ENCODE measurements around the gene HP.
"Not testable (repeated sequence)": the region's sequence is repeated elsewhere in the genome, so short reads cannot be mapped to it uniquely, and the experiment has no call there.

Gene HP, protein sequence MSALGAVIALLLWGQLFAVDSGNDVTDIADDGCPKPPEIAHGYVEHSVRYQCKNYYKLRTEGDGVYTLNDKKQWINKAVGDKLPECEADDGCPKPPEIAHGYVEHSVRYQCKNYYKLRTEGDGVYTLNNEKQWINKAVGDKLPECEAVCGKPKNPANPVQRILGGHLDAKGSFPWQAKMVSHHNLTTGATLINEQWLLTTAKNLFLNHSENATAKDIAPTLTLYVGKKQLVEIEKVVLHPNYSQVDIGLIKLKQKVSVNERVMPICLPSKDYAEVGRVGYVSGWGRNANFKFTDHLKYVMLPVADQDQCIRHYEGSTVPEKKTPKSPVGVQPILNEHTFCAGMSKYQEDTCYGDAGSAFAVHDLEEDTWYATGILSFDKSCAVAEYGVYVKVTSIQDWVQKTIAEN

DNA sequence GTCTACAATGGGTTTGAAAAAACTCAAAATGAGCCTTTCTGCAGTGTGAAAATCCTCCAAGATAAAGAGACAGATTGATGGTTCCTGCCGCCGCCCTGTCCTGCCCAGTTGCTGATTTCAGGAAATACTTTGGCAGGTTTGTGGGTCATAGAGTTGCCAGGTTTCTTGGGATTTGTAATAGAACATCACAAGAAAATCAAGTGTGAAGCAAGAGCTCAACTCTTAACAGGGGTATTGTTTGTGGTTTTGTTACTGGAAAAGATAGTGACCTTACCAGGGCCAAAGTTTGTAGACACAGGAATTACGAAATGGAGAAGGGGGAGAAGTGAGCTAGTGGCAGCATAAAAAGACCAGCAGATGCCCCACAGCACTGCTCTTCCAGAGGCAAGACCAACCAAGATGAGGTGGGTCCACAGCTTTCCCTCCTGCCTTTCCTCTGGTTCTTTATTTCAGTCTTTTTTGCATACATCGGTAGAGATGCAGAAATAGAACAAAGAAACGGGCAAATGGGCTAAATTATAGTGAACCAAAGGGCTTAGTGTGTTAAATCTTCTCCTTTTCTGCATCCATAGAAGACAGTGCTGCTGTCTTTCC lies at the start of gene HP:
Gene HP, plus strand, starts transcription at position 252 of the 594 bp plus-strand sequence. Its CDS starts 148 bp downstream, at position 400.
- DNase-seq; intact Hi-C loops (cut with DNase I): not testable (repeated sequence)

DNA sequence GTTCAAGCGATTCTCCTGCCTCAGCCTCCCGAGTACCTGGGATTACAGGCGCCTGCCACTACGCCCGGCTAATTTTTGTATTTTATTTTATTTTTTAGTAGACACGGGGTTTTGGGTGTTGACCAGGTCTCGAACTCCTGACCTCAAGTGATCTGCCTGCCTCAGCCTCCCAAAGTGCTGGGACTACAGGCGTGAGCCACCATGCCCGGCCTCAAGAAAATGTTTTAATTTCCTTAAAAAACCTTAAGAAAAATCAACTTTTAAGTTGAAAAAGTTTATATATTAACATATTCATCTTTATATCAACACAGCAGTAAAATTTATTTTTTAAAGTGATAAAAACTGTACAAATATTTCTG lies 46.3 kb upstream of the HP start:
- intact Hi-C loops (cut with DNase I), result loop anchor here (2.0 kb wide), 1 partner anchor 85 kb away; the partner anchor contains the start of genes DHX38 and TXNL4B

DNA sequence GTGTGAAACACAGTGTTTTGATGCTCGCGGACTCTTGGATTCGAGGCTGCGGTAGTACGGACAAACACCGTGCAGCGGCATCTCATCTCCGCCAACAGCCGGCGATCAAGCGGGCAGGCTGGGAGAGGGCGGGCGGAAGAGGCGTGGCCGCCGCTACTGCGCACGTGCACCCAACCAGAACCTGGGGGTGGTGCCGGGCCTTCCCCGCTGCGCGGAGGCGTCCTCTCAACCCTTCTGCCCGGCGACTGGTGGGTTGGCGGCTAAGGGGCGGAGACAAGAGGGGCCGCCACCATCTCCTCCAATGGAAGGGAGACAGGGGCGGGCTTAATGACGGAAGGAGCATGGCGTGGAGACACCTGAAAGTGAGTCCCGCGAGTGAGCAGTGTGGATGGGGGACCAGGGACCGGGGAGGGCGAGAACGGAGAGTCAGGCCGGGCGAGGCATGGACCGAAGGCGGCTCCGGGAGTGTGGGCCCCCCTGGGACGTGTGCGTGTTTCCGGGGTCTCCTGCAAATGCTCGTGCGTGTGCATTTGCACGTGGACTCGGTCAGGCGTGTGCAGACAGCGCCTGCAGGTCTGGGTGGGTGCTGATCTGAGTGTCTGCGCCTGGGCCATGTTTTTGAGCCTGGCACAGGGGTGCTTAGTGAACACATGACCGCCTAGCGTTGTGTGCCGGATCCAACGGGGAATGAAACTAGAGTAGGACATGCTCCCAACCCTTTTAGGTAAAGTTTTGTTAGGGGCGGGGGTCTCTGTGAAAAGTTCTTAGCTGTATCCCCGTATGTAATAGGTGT lies 45.7 kb upstream of the HP start, which contains the start of gene DHODH:
Gene DHODH, plus strand, starts transcription at position 321 of the 793 bp plus-strand sequence. Its CDS starts 21 bp downstream, at position 342.
- peak; percentile 97 to 100 (median 98) for DNase-seq
- intact Hi-C loops (cut with DNase I), result loop anchor here (2.0 kb wide), 1 partner anchor 84 kb away; the partner anchor contains the start of genes DHX38 and TXNL4B

More for the DNA sequence above, 46.3 kb upstream of the HP start:
- DNase-seq, result not testable (repeated sequence)

DNA sequence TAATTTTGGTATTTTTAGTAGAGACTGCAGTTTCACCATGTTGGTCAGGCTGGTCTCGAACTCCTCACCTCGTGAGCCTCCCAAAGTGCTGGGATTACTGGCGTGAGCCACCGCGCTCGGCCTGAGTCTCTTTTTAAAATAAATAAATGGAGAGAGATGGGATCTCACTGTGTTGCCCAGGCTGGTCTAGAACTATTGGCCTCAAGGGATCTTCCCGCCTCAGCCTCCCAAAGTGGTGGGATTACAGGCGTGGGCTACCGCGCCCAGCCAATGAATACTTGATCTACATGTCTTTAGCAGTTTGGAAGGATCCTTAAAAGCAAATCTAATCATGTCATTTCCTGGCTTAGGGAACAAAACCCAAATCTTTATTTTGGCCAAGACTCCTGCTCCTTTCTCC lies 44.5 kb upstream of the HP start:
- DNase-seq, result peak in 1 of 10 donors; percentile 42
- intact Hi-C loops (cut with DNase I), result loop anchor here (2.0 kb wide), 1 partner anchor 83 kb away; the partner anchor contains the start of genes DHX38 and TXNL4B

DNA sequence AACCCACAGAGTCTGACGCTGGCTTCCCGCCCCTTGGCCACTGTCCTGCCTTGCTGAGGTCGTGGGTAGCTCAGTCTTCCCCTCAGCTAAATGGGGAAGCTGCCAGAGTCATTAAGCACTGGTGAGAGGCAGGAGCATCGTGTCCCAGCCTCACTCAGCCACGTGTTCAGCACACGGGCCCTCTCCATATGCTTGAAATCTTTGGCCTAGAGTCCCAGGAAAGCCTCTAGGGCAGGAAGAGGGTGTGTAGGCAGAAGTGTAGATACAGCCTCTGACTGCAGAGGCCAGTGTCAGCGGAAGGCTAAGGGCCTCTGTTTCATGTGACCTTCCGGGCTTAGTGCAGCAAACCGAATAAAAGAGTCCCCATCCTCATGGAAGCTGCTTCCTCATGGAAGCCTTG lies 41.7 kb upstream of the HP start:
- DNase-seq, result peak in 1 of 10 donors; percentile 42
- intact Hi-C loops (cut with DNase I), result no loop called here

DNA sequence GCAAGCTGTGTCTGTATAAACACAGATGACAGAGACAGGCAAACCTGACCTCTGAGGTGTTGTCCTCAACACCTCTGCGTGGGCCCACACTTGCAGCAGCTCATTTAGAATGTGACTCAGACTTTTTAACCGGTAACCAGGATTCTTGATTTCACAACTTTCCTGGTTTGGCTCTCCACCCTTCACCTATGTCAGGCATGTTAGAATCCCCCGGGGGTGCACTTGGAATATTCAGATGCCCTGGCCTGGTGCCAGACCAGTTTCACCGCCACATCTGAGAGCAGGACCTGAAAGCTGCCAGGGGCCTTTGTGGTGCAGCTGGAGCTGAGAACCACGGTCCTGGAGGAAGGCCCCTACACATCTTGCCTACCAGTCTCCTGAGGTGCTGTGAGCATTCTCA lies 40.9 kb upstream of the HP start:
- intact Hi-C loops (cut with DNase I), result no loop called here
- DNase-seq, result peak in 1 of 10 donors; percentile 75

DNA sequence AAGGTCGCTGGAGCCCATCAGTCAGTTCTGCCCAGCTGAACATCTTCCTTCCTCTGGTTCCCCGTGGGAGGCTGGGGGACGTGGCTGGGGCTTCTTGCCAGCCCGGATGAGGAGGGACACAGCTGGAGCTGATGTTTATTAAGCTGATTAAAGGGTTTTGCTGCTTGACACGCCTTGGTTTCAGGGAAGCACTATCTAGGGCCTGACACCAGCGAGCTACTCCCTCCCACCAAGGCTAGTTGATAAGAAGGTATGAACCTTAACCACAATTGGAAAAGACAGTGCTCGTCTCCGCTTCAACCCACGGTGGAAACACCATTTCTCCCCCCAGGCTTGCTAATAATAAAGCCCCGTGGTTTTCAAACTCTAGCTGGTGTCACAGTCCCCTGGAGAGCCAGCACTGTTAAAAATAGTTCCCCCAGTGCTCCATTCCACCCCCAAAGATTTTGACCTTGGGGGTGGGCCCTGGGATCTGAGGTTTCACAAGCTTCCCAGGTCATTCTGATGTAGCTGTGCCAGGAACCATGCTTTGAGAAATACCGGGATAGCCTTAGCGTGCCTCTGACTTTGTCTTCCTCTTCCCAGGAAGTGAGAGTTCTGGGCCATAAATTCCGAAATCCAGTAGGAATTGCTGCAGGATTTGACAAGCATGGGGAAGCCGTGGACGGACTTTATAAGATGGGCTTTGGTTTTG lies 40.3 kb upstream of the HP start:
- intact Hi-C loops (cut with DNase I), result no loop called here
- DNase-seq, result peak in 1 of 10 donors; percentile 5

DNA sequence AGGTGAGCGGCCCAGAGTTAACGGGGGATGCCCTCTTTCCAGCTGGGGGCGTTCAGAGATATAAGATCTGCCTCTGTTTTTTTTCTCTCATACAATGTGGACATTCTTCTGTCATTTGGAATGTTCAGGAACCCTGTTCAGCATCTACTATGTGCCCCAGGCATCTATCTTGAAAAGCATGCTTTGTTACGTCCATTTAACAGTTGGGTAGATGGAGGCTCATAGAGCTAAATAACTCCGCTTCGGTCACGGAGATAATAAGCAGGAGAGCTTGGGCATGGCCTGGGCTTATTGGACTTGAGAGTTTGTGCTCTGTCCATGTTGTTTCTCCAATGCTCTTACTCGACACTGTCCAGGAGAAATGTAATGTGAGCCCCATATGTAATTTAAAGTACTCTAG lies 39.6 kb upstream of the HP start:
- no peak for DNase-seq
- intact Hi-C loops (cut with DNase I), result no loop called here

DNA sequence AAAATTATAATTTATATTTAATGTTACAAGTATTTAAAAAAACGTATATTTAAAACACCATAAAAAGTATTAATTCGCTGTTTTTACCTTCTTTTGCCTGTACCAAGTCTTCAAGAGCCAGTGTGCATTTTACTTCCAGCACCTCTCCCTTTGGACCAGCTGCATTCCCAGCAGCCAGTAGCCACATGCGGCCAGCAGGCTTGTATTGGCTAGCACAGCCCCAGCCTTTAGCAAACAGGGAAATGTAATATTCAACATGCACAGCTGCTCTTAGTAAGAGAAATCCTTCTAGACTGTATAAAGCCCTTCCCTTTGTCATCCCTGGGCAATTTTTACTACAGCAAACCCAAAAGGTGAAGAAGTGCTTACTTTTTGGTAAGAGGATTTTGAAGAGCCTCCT lies 39.2 kb upstream of the HP start:
- intact Hi-C loops (cut with DNase I), result no loop called here
- peak in 1 of 10 donors; percentile 41 for DNase-seq

DNA sequence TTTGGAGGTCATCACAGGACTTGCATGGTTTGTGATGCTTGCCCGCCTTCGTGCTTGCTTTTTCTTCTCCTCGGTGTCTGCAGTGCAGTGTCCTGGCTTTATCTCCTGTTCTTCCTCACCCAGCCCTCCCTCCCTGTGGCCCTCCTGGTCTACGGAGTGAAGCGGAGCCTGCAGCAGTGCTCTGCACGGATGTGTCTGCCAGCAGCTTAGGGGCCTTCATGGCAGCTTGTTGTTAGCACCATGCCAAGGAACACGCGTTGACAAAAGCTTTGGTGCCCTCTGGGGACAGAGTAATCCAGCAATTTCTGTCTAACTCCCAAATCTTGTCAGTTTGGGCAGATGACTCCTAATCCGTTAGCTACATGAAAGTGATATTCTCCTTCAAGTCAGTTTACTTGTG lies 35.8 kb upstream of the HP start:
- intact Hi-C loops (cut with DNase I), result no loop called here
- peak in 1 of 10 donors; percentile 56 for DNase-seq

DNA sequence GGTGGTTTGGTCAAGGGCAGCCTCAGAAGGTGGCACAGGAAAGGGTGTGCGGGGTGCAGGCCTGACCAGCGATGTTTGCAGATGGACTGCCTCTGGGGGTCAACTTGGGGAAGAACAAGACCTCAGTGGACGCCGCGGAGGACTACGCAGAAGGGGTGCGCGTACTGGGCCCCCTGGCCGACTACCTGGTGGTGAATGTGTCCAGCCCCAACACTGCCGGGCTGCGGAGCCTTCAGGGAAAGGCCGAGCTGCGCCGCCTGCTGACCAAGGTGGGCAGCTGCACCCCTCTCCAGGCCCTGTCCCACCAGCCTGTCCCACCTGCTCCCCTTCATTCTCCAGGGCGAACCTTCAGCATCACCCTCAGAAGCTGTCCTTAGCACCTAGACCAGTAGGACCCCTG lies 33.3 kb upstream of the HP start:
- peak in 1 of 10 donors; percentile 80 for DNase-seq
- intact Hi-C loops (cut with DNase I), result no loop called here

DNA sequence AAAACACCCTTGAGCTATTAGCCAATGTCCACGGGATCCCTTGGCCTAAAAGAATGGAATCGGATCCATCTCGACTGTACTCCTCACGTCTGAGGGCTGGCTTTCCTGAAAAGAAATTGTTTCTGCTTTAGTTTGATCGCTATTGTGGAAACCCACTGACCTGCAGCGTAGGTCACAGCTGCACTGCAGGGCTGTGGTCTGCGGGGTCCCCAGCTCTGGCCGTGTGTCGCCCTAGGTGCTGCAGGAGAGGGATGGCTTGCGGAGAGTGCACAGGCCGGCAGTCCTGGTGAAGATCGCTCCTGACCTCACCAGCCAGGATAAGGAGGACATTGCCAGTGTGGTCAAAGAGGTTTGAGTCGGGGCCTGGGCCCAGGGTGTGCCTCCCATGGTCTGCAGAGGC lies 32.2 kb upstream of the HP start:
- DNase-seq, result no peak
- intact Hi-C loops (cut with DNase I), result no loop called here

DNA sequence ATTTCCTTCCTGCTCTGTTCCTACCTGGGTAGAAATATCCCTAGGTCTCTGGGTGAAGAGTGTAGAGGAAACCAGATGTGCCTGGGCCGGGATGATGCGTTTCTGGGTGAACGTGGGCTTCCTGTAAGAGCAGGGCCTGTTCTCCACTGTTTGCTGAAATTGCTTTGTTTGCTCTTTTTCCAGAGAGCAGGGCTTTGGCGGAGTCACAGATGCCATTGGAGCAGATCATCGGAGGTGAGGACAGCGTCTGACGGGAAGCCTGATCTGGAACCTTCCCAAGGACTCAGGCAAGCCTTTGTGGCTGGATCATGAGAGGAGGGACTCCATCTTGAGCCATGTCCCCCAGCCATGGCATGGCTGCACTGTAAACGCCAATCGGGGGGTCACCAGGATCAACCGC lies 30.3 kb upstream of the HP start:
- no peak for DNase-seq
- intact Hi-C loops (cut with DNase I), result no loop called here

DNA sequence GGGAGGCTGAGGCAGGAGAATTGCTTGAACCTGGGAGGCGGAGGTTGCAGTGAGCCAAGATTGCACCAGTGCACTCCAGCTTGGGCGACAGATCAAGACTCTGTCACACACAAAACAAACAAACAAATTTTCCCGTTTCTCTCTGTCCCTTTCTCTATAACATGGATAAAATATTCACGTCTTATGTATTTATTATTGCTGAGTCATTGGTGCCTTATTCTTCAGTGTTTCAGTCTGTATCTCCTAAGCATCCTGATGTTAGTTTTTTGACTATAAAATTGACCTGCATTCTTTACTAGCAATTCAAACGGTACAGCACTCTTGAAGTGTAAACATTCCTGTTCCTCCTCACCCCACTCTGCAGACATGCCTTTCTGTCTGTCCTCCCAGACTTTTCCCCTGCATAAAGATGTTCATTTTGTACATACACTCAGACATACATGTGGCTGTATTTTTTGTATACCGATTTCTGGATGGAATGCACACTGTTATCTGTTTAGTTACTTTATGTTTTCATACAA lies 29.4 kb upstream of the HP start:
- intact Hi-C loops (cut with DNase I), result no loop called here
- DNase-seq, result no peak

DNA sequence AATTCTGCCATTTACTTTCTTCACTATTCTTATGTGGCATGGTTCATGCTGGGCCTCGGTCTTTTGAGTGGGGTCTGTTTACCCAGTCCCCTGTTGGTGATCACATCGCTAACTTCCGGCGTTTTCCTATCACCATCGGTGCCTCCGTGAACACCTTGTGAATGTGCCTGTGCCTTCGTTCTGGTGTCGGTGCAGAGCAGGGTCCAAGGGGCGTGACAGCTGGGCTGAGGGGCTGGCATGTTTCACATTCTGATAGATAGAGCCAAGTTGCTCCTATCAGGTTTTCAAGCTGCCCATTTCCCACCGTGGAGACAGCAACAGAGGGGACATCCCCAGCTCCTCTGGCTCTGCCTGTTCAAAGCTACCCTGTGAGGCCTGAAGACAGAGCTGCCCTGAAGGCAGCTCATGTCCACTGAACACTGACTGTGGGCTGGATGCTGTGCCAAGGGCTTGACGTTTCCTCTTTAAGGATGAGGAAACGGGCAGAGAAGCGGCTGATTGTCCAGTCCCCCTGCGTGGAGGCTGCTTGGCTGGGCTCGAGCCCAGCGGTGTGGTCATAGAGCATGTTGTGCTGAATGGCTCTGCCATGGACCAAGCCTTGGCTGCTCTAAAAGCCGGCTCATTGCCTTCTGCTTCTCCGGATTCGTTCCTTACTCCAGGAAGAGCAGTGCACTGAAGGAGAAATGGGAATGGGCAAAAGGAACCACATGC lies 28.7 kb upstream of the HP start:
- intact Hi-C loops (cut with DNase I), result no loop called here
- DNase-seq, result peak in 7 of 10 donors; percentile 17 to 93 (median 50)

DNA sequence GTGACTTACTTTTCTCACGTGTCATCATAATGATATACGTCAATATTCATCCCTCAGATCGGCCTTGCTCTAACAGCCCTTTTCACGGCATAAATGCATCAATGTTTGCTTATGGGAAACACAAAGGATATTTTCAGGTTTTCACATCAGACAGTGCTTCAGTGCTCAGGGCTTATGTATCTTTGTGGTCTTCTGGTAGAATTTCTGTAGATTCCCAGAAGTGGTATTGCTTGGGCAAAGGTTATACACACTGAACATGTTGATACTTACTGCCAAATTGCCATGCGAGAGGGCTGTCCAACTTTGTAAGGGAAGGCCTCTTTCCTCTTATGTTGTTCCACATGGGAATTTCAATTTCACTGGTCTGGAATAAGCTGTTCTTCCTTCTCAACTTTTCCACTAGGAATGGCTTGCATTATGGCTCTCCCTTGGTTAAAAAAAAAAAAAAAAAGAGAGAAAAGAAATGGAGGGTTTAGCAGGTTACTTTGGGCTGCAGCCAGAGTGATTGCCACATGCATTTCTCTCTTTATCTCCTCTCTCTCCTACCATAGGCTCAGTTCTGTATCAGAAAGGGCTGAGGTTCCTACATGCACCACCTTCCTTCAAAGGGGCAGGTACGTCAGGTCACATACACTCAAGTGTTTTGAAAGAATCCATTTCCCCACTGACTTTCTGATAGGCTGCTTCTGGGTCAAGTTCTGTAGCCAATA lies 26.5 kb upstream of the HP start:
- DNase-seq, result no peak
- intact Hi-C loops (cut with DNase I), result no loop called here

DNA sequence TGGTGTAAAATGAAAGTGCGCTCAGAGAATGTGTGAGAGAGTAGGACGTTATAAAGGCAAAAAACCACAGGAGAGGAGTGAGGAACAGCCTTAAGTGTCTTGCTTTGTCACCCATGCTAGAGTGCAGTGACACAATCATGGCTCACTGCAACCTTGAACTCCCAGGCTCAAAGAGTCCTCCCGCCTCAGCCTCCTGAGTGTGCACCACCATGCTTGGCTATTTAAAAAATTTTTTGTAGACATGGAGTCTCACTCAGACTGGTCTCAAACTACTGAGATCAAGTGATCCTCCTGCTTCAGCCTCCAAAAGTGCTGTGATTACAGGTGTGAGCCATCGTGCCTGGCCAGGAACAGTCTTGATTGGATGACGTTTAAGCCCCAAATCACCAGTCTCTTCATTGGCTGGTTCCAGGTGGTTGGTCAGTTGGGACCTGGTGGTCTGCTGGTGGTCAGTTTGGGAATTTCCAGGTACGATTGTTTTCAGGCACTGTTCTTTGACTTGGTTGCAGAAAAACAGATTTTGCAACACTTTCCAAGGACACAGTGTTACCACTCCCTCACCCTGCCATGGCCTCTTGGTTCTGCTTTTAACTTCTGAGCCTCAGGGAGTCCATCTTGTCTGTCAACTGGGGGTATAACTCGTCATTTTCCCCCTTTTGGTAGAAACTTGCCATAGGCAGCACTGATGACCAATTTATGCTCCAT lies 24.6 kb upstream of the HP start:
- DNase-seq, result no peak
- intact Hi-C loops (cut with DNase I), result no loop called here

DNA sequence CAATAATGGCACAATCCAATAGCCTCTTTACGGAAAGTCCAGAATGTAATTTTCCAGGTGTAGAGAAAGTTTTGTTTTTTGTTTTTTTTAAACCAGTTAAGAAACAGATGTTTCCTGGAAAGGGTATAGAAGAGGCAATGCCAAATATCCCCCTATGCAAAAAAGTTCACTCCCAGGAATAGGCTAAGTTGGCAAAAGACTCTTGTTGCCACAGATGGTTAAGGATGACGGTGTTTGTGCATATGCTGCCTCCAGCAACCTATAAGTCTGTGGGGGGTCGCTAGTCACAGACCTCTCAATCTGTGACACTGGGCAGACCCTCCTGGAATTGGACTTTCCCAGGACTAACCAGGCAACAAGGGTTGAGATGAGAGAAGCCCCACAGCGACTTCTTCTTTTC lies 20.9 kb upstream of the HP start:
- no peak for DNase-seq
- intact Hi-C loops (cut with DNase I), result no loop called here
